Mesendoderm (in vitro differentiated cells): ENCODE measurements around the gene CYP4F8. TPM values are rescaled to one million over a fixed set of nuclear protein-coding genes. Genes with fewer than 3 reads are reported as not detected.

ENCODE experiments used
- DNase-seq: peaks from one replicate; pipeline ENCODE4 v3.0.0; 2013
- H2AK5ac ChIP-seq: 2 replicates; pipeline ENCODE4 v1.6.1; 2013; ENCODE audit warnings: low read length, inconsistent platforms
- H2BK120ac ChIP-seq: 2 replicates; pipeline ENCODE4 v1.6.1; 2013; ENCODE audit warnings: low read depth, mild to moderate bottlenecking, low read length, moderate library complexity, mixed read lengths
- H2BK15ac ChIP-seq: replicated peaks from 2 replicates; pipeline ENCODE4 v1.6.1; 2013; ENCODE audit warnings: low read depth, mild to moderate bottlenecking, moderate library complexity
- H2BK5ac ChIP-seq: 2 replicates; pipeline ENCODE4 v1.6.1; 2013; ENCODE audit warnings: low read length, inconsistent platforms
- H3K18ac ChIP-seq: 2 replicates; pipeline ENCODE4 v1.6.1; 2013; ENCODE audit warnings: mild to moderate bottlenecking, low read length, mixed read lengths
- H3K23ac ChIP-seq: one replicate; pipeline ENCODE4 v1.6.1; 2013; ENCODE audit warnings: low read length
- H3K27ac ChIP-seq: 2 replicates; pipeline ENCODE4 v1.5.1; 2013; ENCODE audit warnings: low read depth, mild to moderate bottlenecking, inconsistent platforms, low read length, moderate library complexity
- H3K27me3 ChIP-seq: 2 replicates; pipeline ENCODE4 v1.6.1; 2013; ENCODE audit warnings: low read length, control low read depth, mild to moderate bottlenecking, inconsistent platforms; ENCODE audit not compliant: insufficient read depth, poor library complexity
- H3K36me3 ChIP-seq: 2 replicates; pipeline ENCODE4 v1.6.1; 2013; ENCODE audit warnings: low read length, inconsistent platforms; ENCODE audit not compliant: control insufficient read depth, insufficient read depth
- H3K4ac ChIP-seq: one replicate; pipeline ENCODE4 v1.6.1; 2013; ENCODE audit warnings: low read depth, mild to moderate bottlenecking, low read length, moderate library complexity
- H3K4me1 ChIP-seq: 2 replicates; pipeline ENCODE4 v1.6.1; 2013; ENCODE audit warnings: low read depth, low read length, inconsistent platforms; ENCODE audit not compliant: control insufficient read depth
- H3K4me2 ChIP-seq: 2 replicates; pipeline ENCODE4 v1.6.1; 2013; ENCODE audit warnings: low read length
- H3K4me3 ChIP-seq: 2 replicates; pipeline ENCODE4 v1.5.1; 2013; ENCODE audit warnings: mild to moderate bottlenecking, low read length
- H3K56ac ChIP-seq: one replicate; pipeline ENCODE4 v1.6.1; 2013; ENCODE audit warnings: low read length
- H3K79me1 ChIP-seq: 2 replicates; pipeline ENCODE4 v1.6.1; 2013; ENCODE audit warnings: low read length, inconsistent platforms
- H3K79me2 ChIP-seq: 2 replicates; pipeline ENCODE4 v1.6.1; 2013; ENCODE audit warnings: mild to moderate bottlenecking, low read length; ENCODE audit not compliant: control insufficient read depth, insufficient read depth
- H3K9ac ChIP-seq: 2 replicates; pipeline ENCODE4 v1.6.1; 2013; ENCODE audit warnings: low read length, inconsistent platforms
- H4K5ac ChIP-seq: one replicate; pipeline ENCODE4 v1.6.1; 2013; ENCODE audit warnings: low read length
- H4K8ac ChIP-seq: one replicate; pipeline ENCODE4 v1.6.1; 2013; ENCODE audit warnings: low read depth, mild to moderate bottlenecking, control low read depth, low read length, moderate library complexity
- WGBS: extraction: QIAGEN DNeasy Blood & Tissue Kit; methylation state at CpG from one replicate; pipeline ENCODE4 v1.1.7; 2013; ENCODE audit warnings: low lambda C conversion rate, missing lambda C conversion rate; ENCODE audit not compliant: insufficient coverage; ENCODE audit errors: extremely low coverage; 5-methylcytosine and 5-hydroxymethylcytosine counted together
- polyA plus RNA-seq, 2 experiments: library from polyadenylated mRNA; stranded (reverse); fragments of 200-250 nt; gene quantifications; one replicate each; pipeline ENCODE4 v1.2.3, GENCODE V29; 2013

Gene CYP4F8, protein sequence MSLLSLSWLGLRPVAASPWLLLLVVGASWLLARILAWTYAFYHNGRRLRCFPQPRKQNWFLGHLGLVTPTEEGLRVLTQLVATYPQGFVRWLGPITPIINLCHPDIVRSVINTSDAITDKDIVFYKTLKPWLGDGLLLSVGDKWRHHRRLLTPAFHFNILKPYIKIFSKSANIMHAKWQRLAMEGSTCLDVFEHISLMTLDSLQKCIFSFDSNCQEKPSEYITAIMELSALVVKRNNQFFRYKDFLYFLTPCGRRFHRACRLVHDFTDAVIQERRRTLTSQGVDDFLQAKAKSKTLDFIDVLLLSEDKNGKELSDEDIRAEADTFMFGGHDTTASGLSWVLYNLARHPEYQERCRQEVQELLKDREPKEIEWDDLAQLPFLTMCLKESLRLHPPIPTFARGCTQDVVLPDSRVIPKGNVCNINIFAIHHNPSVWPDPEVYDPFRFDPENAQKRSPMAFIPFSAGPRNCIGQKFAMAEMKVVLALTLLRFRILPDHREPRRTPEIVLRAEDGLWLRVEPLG
- not detected for polyA plus RNA-seq (2013, experiment 1 of 2)
- polyA plus RNA-seq (2013, experiment 2 of 2), result not detected

DNA sequence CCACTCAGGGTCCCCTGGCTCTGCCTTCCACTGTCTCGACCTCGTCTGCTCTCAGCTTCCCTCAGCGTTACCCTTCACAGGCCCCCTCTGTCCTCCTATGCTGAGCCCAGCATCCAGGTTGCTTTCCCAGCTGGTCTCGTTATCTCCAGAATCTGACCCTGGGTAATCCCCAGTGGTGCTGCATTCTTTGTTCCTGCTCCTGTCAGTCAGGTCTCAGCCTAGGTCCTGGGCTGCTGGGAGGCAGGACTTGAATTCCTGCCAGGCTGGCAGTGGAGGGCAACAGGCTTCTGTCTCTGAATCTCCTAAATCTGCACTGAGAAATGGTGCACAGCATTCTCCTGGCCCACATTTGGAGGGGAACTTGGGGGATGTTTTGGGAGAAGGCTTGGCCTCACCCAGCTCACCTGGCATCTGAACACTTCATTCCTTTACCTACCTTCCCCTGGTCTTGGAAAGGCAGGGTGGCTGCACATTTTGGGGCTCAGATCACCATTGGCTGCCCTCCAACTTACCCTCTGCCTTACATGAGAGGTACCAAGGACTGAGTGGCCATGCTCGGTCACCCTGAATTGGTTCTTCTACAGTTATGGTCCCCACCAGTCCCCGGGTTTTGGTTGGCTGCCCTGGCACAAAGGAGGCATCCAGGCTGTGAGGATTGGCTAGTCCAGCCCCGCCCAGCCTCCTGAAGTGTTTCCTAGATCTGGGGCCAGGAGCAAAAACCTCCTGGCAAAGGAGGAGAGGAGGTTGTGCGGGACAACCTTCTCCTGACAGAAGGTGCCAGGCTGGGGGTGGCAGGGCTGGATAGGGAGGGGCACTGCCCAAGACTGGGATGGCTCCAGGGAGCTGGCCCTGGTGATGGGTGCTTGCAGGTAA lies at the start of gene CYP4F8:
TSS of gene CYP4F8 (plus strand) at position 712 of the 873 bp plus-strand sequence. CDS start 399 bp downstream, outside the sequence.
- no peak within 1 kb of the TSS for H4K5ac ChIP-seq
- H3K23ac ChIP-seq, result no peak within 1 kb of the TSS
- WGBS, result no CpG with 5 or more reads among the region's 8 CpGs
- no peak within 1 kb of the TSS for H3K4me3 ChIP-seq
- no peak for DNase-seq
- H3K4ac ChIP-seq, result no peak within 1 kb of the TSS
- no peak within 1 kb of the TSS for H2BK120ac ChIP-seq
- no peak within 1 kb of the TSS for H2BK5ac ChIP-seq
- no peaks in the 10 kb centered on the region for H3K27me3 ChIP-seq
- no peak within 1 kb of the TSS for H2AK5ac ChIP-seq
- H3K36me3 ChIP-seq, result no peaks in the 10 kb centered on the region
- no peaks in the 10 kb centered on the region for H3K79me2 ChIP-seq
- no peaks in the 10 kb centered on the region for H3K79me1 ChIP-seq
- no peak within 1 kb of the TSS for H3K18ac ChIP-seq
- H4K8ac ChIP-seq, result no peak within 1 kb of the TSS
- H3K9ac ChIP-seq, result no peak within 1 kb of the TSS
- no peak within 1 kb of the TSS for H3K27ac ChIP-seq
- H3K4me1 ChIP-seq, result no peaks in the 10 kb centered on the region
- H3K56ac ChIP-seq, result no peak within 1 kb of the TSS
- no peak within 1 kb of the TSS for H2BK15ac ChIP-seq
- H3K4me2 ChIP-seq, result no peak within 1 kb of the TSS

DNA sequence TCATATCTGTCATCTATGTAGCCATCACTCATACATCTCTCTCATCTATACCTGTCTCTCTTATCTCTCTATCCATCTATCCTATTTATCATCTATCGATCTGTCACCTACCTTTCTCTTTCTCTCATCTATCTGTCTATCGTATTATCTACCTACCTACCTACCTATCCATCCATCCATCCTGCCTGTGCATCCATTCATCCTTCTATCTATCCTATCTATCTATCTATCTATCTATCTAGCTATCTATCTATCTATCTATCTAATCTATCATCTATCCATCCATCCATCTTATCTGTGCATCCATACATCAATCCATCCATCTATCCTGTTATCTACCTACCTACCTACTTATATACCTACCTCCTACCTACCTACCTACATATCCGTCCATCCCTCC lies 44.6 kb upstream of the CYP4F8 start:
- H4K5ac ChIP-seq, result no peak overlapping the region
- no peak overlapping the region for H2AK5ac ChIP-seq
- H3K4ac ChIP-seq, result no peak overlapping the region
- H3K56ac ChIP-seq, result no peak overlapping the region
- no peaks in the 10 kb centered on the region for H3K27me3 ChIP-seq
- no peak overlapping the region for H2BK5ac ChIP-seq
- no peak overlapping the region for H3K23ac ChIP-seq
- no peaks in the 10 kb centered on the region for H3K36me3 ChIP-seq
- H2BK15ac ChIP-seq, result no peak overlapping the region
- H3K79me2 ChIP-seq, result no peaks in the 10 kb centered on the region
- no peak overlapping the region for H3K4me2 ChIP-seq
- H3K18ac ChIP-seq, result no peak overlapping the region
- H3K4me3 ChIP-seq, result no peak overlapping the region
- H3K79me1 ChIP-seq, result no peaks in the 10 kb centered on the region
- DNase-seq, result no peak
- H3K27ac ChIP-seq, result no peak overlapping the region
- H3K9ac ChIP-seq, result no peak overlapping the region
- no peaks in the 10 kb centered on the region for H3K4me1 ChIP-seq
- H2BK120ac ChIP-seq, result no peak overlapping the region
- H4K8ac ChIP-seq, result no peak overlapping the region
- WGBS, result 100% methylated on average over 2 of the region's 3 CpGs

DNA sequence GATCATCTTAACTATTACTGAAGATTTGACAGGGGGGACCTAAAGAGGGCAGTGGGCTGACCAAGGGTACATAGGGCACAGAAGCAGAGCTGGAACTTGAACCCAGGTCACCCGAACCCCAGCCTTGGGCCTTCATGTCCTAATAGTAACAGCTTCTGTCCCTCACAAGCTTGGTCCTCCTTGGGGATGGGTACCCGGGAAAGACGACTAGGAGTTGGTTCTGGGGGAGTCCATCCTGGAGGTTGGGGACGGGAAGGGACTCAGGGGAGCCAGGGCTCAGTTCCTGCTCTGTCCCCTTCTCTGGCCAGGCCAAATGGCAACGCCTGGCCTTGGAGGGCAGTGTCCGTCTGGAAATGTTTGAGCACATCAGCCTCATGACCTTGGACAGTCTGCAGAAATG lies 39.6 kb upstream of the CYP4F8 start:
- WGBS, result no CpG with 5 or more reads among the region's 6 CpGs
- no peak overlapping the region for H3K4me2 ChIP-seq
- DNase-seq, result no peak

DNA sequence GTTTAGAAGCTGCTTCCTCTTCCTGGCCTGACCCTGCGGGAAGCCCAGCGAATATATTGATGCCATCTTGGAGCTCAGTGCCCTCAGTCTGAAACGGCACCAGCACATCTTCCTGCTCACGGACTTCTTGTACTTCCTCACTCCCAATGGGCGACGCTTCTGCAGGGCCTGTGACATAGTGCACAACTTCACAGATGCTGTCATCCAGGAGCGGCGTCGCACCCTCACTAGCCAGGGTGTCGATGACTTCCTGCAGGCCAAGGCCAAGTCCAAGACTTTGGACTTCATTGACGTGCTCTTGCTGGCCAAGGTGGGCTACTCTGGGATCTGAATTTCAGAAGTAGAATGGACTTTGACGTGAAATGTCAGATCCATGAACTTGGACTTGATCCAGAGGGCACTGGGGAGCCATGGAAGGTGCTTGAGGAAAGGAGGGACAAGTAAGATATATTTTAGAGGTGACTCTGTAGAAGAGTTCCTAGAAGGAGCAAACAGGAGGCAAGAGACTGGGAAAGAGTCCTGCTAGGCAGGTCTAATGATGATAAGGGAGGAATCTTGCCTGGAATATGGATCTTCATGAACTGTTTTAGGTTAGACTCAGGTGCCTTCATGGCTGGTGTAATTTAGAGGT lies 38.4 kb upstream of the CYP4F8 start:
- WGBS, result no CpG with 5 or more reads among the region's 12 CpGs
- no peaks in the 10 kb centered on the region for H3K4me1 ChIP-seq
- no peak overlapping the region for H3K4me2 ChIP-seq

More for the DNA sequence above, 39.6 kb upstream of the CYP4F8 start:
- Histone ChIP-seq H3K4me3 (no peak overlapping the region), H3K79me2 (no peaks in the 10 kb centered on the region), H3K4ac (no peak overlapping the region), H2BK5ac (no peak overlapping the region), H3K79me1 (no peaks in the 10 kb centered on the region), H3K27me3 (no peaks in the 10 kb centered on the region), H3K36me3 (no peaks in the 10 kb centered on the region), H2BK15ac (no peak overlapping the region), H3K27ac (no peak overlapping the region), H3K56ac (no peak overlapping the region), H4K5ac (no peak overlapping the region), H2AK5ac (no peak overlapping the region), H4K8ac (no peak overlapping the region), H3K18ac (no peak overlapping the region), H3K9ac (no peak overlapping the region), H3K4me1 (no peaks in the 10 kb centered on the region), H3K23ac (no peak overlapping the region), H2BK120ac (no peak overlapping the region)

DNA sequence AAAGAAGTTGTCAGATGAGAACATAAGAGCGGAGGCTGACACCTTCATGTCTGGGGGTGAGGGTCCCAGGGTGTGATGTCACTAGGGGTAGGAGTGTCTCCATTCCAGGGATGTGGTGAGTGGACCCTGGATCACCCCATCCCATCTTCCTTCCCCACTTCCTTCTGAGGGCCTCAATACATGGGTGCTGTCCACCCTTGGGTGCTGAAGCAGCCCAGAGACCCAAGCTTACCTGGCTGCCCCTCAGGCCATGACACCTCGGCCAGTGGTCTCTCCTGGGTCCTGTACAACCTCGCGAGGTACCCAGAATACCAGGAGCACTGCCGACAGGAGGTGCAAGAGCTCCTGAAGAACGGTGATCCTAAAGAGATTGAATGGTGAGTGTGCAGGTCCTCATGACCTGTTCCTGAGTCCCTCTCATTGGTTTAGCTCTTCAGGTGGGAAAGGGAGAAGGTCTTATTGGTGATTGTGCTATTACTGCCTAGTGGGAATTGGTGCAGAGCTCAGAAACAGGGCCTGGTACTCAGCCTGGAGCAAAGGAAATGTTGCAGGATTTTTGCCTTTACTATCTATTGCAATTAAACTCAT lies 37.7 kb upstream of the CYP4F8 start:
- no peaks in the 10 kb centered on the region for H3K79me2 ChIP-seq
- DNase-seq, result no peak
- no peak overlapping the region for H2BK15ac ChIP-seq
- no peak overlapping the region for H3K9ac ChIP-seq
- no peak overlapping the region for H3K4me2 ChIP-seq
- no peaks in the 10 kb centered on the region for H3K27me3 ChIP-seq
- no peak overlapping the region for H2BK5ac ChIP-seq
- H3K4ac ChIP-seq, result no peak overlapping the region
- H3K36me3 ChIP-seq, result no peaks in the 10 kb centered on the region
- no peak overlapping the region for H3K56ac ChIP-seq
- H3K79me1 ChIP-seq, result no peaks in the 10 kb centered on the region
- H3K18ac ChIP-seq, result no peak overlapping the region
- no peak overlapping the region for H3K23ac ChIP-seq
- no peak overlapping the region for H4K8ac ChIP-seq
- H3K27ac ChIP-seq, result no peak overlapping the region
- H3K4me3 ChIP-seq, result no peak overlapping the region
- no CpG with 5 or more reads among the region's 6 CpGs for WGBS
- no peak overlapping the region for H2AK5ac ChIP-seq
- H4K5ac ChIP-seq, result no peak overlapping the region
- H2BK120ac ChIP-seq, result no peak overlapping the region
- no peaks in the 10 kb centered on the region for H3K4me1 ChIP-seq

More for the DNA sequence above, 38.4 kb upstream of the CYP4F8 start:
- H3K27ac ChIP-seq, result no peak overlapping the region
- no peak overlapping the region for H3K18ac ChIP-seq
- H3K23ac ChIP-seq, result no peak overlapping the region
- H3K4ac ChIP-seq, result no peak overlapping the region
- no peak overlapping the region for H2BK120ac ChIP-seq
- no peak overlapping the region for H2BK5ac ChIP-seq
- H4K5ac ChIP-seq, result no peak overlapping the region
- no peak overlapping the region for H2AK5ac ChIP-seq
- H3K9ac ChIP-seq, result no peak overlapping the region
- H3K79me1 ChIP-seq, result no peaks in the 10 kb centered on the region
- no peak for DNase-seq
- no peaks in the 10 kb centered on the region for H3K27me3 ChIP-seq
- no peaks in the 10 kb centered on the region for H3K79me2 ChIP-seq
- no peak overlapping the region for H3K56ac ChIP-seq
- no peak overlapping the region for H2BK15ac ChIP-seq
- no peaks in the 10 kb centered on the region for H3K36me3 ChIP-seq
- no peak overlapping the region for H3K4me3 ChIP-seq
- H4K8ac ChIP-seq, result no peak overlapping the region
